Frontal cortex (tissue), 4 donors: ENCODE results near the gene TMPRSS4. TPM values are rescaled to one million over a fixed set of nuclear protein-coding genes. Genes with fewer than 3 reads are reported as not detected.

Experiments used
- DNase-seq, 2 donors: peaks; one replicate each; pipeline ENCODE4 v3.0.0; 2012; ENCODE audit warnings: low spot score in 2 of 2
- FAIRE-seq: peaks from 2 replicates; lab custom pipeline; 2012; peaks lifted over from hg19 to GRCh38; lab: Jason Lieb, UNC
- total RNA-seq: library from RNA; depleted of rRNA; stranded (reverse); fragments of >200 nt; gene quantifications from one replicate; pipeline ENCODE4 v1.2.3, GENCODE V29; 2014
- donor health status: control.
- donor health status: control.
- donor health status: control.

Gene TMPRSS4
- total RNA-seq, 1 donor from 2014 or later = not detected

DNA sequence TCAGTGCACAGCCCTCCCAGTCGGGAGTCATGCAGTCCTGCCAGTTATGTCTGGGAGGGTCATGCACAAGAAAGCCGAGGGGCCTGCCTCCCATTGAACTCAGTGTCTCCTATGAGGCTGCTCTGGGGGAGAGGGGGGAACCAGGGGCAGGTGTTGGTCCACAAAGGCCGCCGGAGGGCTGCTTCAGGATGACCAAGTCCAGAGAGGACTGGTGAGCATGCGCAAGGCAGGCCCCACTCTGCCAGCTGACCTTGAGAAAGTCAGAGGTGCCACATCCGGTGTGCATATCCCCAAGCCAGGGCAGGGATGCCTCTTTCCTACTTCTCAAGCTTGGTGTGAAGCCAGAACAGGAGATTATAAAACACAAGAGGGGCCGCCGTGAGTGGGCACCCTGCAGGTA, 71.4 kb downstream of the TMPRSS4 start:
- DNase-seq (no peak), FAIRE-seq (no peak)

- no peak for DNase-seq
- FAIRE-seq = no peak
These were observed 72.0 kb downstream of the TMPRSS4 start for GRCh38 chr11:118148856-118149255.

DNA sequence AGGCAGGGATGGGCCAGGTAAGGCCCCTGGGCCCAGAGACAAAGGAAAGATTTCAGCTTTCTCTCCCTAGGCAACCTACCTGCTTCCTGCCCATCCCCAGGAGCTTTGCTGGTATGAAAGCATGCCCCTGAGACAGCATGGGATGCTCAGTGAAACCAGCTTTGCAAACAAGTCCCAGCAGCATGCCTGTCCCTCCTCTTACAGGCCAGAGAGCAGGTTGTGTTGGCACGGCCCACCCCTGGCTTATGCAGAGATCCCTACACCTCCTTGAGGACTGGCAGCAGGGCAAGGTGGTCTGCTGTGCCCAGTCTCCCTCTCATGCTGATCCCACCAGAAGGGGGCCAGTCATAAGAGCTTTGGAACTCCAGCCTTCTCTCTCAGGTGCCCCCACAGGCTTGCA, 72.6 kb downstream of the TMPRSS4 start:
- DNase-seq = no peak
- FAIRE-seq = no peak

- FAIRE-seq = no peak
These were observed 74.6 kb downstream of the TMPRSS4 start for GRCh38 chr11:118151431-118151830.

GRCh38 chr11:118152020-118152551, 75.2 kb downstream of the TMPRSS4 start:
- FAIRE-seq (no peak), DNase-seq (no peak)

More at GRCh38 chr11:118151431-118151830, 74.6 kb downstream of the TMPRSS4 start:
- no peak for DNase-seq

DNA sequence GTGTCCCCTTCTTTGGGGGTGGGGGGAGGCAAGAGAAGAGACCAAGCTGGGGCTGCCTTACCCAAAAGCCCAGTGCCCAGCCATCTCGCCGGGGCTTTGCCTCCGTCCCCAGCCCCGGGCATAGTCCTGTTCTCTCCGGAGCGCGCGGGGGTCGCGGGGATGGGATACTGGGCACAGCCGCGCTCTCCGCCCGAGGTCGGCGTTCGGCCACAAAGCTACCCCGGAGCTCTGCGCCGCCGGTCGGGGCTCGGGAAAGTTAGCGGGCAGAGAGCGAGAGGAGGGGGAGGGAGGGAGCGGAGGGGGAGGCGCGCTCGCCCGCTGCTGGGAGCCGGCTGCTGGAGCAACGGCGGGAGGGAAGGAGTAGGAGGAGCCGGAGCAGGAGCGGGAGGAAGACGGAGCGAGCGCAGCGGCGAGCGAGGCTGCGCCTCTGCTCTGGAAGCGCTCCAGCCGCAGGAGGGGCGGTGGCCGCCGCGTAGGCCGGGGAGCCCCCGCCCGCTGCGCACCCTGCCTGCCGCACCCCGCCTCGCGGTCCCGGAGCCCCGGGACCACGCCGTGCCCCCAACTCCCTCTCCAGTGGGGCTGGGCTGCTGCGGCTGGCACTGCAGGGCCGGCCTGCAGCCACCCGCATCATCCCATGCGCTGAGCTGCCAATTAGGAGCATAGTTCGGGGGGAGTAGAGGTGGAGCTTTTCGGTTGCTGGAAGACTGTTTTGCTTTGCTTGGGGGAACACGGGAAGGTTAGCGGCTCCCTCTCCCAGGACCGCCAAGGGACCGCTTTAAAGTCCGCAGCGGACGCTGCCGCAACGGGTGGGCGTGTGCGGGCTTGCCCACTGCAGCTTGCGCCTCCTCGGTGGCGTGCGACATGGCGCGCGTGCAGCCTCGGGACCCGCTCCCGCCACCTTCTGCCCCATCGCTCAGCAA, 75.9 kb downstream of the TMPRSS4 start, which contains the start of gene SCN4B:
TSS of gene SCN4B (minus strand) at position 272 of the 920 bp plus-strand sequence. CDS start at position 122, 150 bp downstream.
- DNase-seq = peak; percentile 82 to 87
- FAIRE-seq = no peak

DNA sequence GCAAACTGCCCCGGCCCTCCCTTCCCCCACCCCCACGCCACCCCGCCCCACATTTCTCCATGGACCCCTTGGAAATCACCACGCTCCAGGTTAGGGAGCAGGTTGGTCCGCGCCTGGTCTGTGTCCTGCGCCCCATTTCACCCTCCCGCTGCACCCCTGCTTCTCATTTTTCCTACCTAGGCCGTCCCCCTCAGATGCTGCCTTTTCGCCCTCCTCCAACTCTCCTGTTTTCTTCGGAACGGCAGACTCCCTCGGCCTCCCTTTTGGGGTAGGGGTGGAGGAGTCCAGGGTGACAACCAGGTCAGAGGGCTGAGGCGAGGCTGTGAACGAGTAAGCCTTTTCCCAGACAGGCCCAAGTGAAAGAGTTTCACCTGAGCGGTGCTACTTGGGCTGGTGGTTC, 76.6 kb downstream of the TMPRSS4 start:
- FAIRE-seq = no peak
- DNase-seq = no peak

- DNase-seq = no peak
- no peak for FAIRE-seq
These were observed 77.1 kb downstream of the TMPRSS4 start for GRCh38 chr11:118153976-118154375.

GRCh38 chr11:118154641-118155040, 77.8 kb downstream of the TMPRSS4 start:
- no peak for DNase-seq
- FAIRE-seq = no peak

GRCh38 chr11:118155776-118156530, 79.1 kb downstream of the TMPRSS4 start:
- FAIRE-seq (no peak), DNase-seq (no peak)

DNA sequence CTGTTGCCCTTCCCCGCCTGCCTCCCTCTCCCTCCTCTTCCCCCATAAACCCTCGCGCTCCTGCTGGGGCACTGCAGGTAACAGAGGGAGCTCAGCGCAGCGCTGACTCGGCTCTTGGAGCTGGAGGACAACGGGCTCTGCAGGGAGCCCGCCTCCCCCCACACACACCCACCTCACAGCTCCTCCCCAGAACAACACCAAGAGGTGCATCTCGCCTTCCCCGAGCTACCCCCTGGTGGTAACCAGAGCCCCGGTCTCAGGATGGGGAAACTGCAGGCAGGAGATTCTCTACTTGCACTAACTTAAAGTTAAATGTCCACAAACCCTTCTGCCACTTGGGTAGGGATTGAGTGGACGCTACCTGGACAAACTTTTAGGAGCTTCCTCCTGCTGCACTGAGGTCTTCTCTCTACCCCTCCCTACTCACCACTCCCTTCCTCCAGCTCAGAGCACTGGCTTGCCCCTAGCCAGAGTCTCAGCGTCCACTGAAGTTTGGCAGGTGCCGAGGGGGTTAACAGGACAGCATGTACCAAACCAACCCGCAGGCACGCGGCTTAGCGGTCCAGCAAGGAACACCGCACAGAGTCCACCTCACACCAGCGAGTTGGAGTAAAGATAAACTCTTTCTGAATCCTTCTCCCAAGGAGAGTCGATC, 79.8 kb downstream of the TMPRSS4 start:
- no peak for DNase-seq
- no peak for FAIRE-seq

DNA sequence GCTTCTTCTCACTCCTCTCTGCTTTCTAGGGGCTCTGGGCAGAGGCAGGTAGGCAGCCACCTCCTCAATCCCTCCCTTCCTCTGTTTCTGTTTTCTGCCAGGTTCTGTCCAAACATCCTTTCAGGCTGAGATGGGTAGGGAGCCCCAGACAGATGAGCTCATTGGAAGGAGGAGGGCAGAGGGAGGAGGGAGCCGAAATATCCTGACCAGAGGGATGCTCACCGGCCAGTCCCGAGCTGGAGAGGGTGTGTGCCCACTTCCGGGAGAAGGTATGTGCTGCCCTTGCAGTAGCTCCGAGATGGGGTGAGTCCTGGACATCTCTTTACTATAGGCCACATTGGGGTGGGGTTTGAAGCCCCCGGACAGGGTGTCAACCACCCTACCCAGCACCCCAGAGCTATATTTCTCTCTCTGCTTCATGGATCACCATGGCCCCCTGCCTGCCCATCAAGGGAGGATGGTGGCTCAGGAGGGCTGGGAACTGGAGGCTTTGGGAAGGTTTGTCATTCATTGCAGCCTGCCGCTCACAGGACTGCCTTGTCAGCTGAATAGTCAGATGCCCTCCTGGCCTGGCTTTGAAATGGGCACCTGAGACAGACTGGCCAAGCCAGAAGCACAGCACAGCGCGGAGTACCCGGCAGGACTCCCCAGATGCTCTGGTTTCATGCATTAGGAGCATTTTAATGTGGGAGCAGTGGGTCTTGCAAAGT, 80.5 kb downstream of the TMPRSS4 start:
- no peak for FAIRE-seq

GRCh38 chr11:118161786-118162185, 84.9 kb downstream of the TMPRSS4 start:
- no peak for FAIRE-seq
- DNase-seq = no peak

More for the DNA sequence above, 80.5 kb downstream of the TMPRSS4 start:
- no peak for DNase-seq

GRCh38 chr11:118162846-118163245, 86.0 kb downstream of the TMPRSS4 start:
- DNase-seq = no peak
- no peak for FAIRE-seq

- FAIRE-seq (no peak), DNase-seq (no peak)
These were observed 86.6 kb downstream of the TMPRSS4 start for GRCh38 chr11:118163494-118163893.

DNA sequence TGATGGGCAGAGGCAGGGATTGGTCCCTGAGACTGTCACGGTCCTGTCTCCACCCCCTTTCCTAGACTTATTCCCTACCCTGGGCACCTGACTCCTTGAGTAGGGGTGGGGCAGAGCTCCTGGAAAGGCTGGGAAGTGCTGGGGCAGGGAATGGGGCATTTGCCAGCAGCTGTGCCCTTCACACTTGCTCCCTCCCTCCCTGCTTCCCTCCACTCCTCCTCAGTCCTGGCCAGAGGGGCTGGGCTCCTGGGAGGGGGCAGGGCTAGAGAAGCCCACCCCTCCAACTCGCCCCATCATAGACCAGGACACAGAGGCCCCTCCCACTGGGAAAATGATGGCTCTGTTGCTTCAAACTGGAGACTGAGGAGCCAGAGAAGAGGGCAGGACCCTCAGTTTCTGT, 88.0 kb downstream of the TMPRSS4 start:
- no peak for FAIRE-seq
- DNase-seq = no peak

- DNase-seq = no peak
- no peak for FAIRE-seq
These were observed 89.8 kb downstream of the TMPRSS4 start for GRCh38 chr11:118166641-118167040.

GRCh38 chr11:118167253-118167652, 90.4 kb downstream of the TMPRSS4 start:
- no peak for FAIRE-seq
- DNase-seq = no peak

GRCh38 chr11:118167906-118168305, 91.0 kb downstream of the TMPRSS4 start:
- DNase-seq = no peak
- no peak for FAIRE-seq
